H9 (cell line): ENCODE measurements around the gene IL11RA. TPM values are rescaled to one million over a fixed set of nuclear protein-coding genes. Genes with fewer than 3 reads are reported as not detected.
A peak's percentile ranks its signal among the peaks of the same experiment; 100 is the strongest.

Source experiments
- DNase-seq: peaks from one replicate; pipeline ENCODE4 v3.0.0-alpha.2; 2017
- H2AFZ ChIP-seq: one replicate; pipeline ENCODE4 v1.6.1; 2013; ENCODE audit warnings: mild to moderate bottlenecking, low read length, control low read depth, moderate library complexity
- H2AK5ac ChIP-seq: 2 replicates; pipeline ENCODE4 v1.6.1; 2013; ENCODE audit warnings: low read length, control low read depth, mixed read lengths; ENCODE audit not compliant: insufficient read length
- H2BK120ac ChIP-seq: one replicate; pipeline ENCODE4 v1.6.1; 2013; ENCODE audit warnings: low read depth, mild to moderate bottlenecking, low read length, control low read depth, inconsistent platforms; ENCODE audit not compliant: poor library complexity, severe bottlenecking
- H2BK12ac ChIP-seq: 2 replicates; pipeline ENCODE4 v1.6.1; 2013; ENCODE audit warnings: low read length, control low read depth, mixed read lengths, low read depth; ENCODE audit not compliant: insufficient read length
- H2BK15ac ChIP-seq: 2 replicates; pipeline ENCODE4 v1.6.1; 2013; ENCODE audit warnings: low read depth, low read length, control low read depth
- H2BK20ac ChIP-seq: one replicate; pipeline ENCODE4 v1.6.1; 2013; ENCODE audit warnings: low read depth, mild to moderate bottlenecking, low read length, control low read depth, inconsistent platforms; ENCODE audit not compliant: poor library complexity, severe bottlenecking
- H2BK5ac ChIP-seq: 2 replicates; pipeline ENCODE4 v1.6.1; 2013; ENCODE audit warnings: low read length, control low read depth, mixed read lengths; ENCODE audit not compliant: insufficient read length
- H3K14ac ChIP-seq: 2 replicates; pipeline ENCODE4 v1.6.1; 2013; ENCODE audit warnings: low read length, control low read depth; ENCODE audit not compliant: insufficient read depth
- H3K18ac ChIP-seq: 2 replicates; pipeline ENCODE4 v1.6.1; 2013; ENCODE audit warnings: low read depth, mild to moderate bottlenecking, mixed read lengths, low read length, control low read depth; ENCODE audit not compliant: insufficient read length
- H3K23ac ChIP-seq: 2 replicates; pipeline ENCODE4 v1.6.1; 2013; ENCODE audit warnings: low read length, control low read depth, mixed read lengths, low read depth; ENCODE audit not compliant: insufficient read length
- H3K23me2 ChIP-seq: 2 replicates; pipeline ENCODE4 v1.6.1; 2013; ENCODE audit warnings: low read depth, mild to moderate bottlenecking, mixed read lengths, low read length, control low read depth; ENCODE audit not compliant: insufficient read length, poor library complexity, severe bottlenecking
- H3K27ac ChIP-seq: 2 replicates; pipeline ENCODE4 v1.5.1; 2013; ENCODE audit warnings: low read length, control low read depth, mixed read lengths, low read depth; ENCODE audit not compliant: insufficient read length
- H3K27me3 ChIP-seq: 2 replicates; pipeline ENCODE4 v1.6.1; 2013; ENCODE audit warnings: low read length, control low read depth, inconsistent platforms; ENCODE audit not compliant: insufficient read depth
- H3K4ac ChIP-seq: 2 replicates; pipeline ENCODE4 v1.6.1; 2013; ENCODE audit warnings: low read depth, mild to moderate bottlenecking, control low read depth, inconsistent platforms, low read length, moderate library complexity
- H3K4me1 ChIP-seq: 2 replicates; pipeline ENCODE4 v1.6.1; 2013; ENCODE audit warnings: low read length, control low read depth, inconsistent platforms; ENCODE audit not compliant: insufficient read depth
- H3K4me2 ChIP-seq: 2 replicates; pipeline ENCODE4 v1.6.1; 2013; ENCODE audit warnings: low read length, control low read depth, mixed read lengths; ENCODE audit not compliant: insufficient read length, insufficient read depth
- H3K56ac ChIP-seq: 2 replicates; pipeline ENCODE4 v1.6.1; 2013; ENCODE audit warnings: low read depth, mild to moderate bottlenecking, mixed read lengths, low read length, control low read depth; ENCODE audit not compliant: insufficient read length
- H3K79me1 ChIP-seq: 2 replicates; pipeline ENCODE4 v1.6.1; 2013; ENCODE audit warnings: low read depth, mild to moderate bottlenecking, moderate library complexity, low read length, control low read depth, inconsistent platforms; ENCODE audit not compliant: insufficient read depth, poor library complexity, severe bottlenecking
- H3K79me2 ChIP-seq: 2 replicates; pipeline ENCODE4 v1.6.1; 2013; ENCODE audit warnings: low read length, control low read depth, inconsistent platforms; ENCODE audit not compliant: insufficient read depth
- H3K9ac ChIP-seq: 2 replicates; pipeline ENCODE4 v1.6.1; 2013; ENCODE audit warnings: low read length, control low read depth, mixed read lengths; ENCODE audit not compliant: insufficient read length; ENCODE audit errors: extremely low read depth
- H3K9me3 ChIP-seq: one replicate; pipeline ENCODE4 v1.6.1; 2013; ENCODE audit warnings: low read depth, low read length, inconsistent platforms; ENCODE audit not compliant: control insufficient read depth
- H3T11ph ChIP-seq: one replicate; pipeline ENCODE4 v1.6.1; 2013; ENCODE audit warnings: mild to moderate bottlenecking, low read length, control low read depth, inconsistent platforms
- H4K20me1 ChIP-seq: one replicate; pipeline ENCODE4 v1.6.1; 2013; ENCODE audit not compliant: control insufficient read depth, insufficient read length, insufficient read depth
- H4K5ac ChIP-seq: 2 replicates; pipeline ENCODE4 v1.6.1; 2013; ENCODE audit warnings: low read depth, mild to moderate bottlenecking, mixed read lengths, low read length, control low read depth; ENCODE audit not compliant: insufficient read length
- H4K8ac ChIP-seq: replicated peaks from 2 replicates; pipeline ENCODE4 v1.6.1; 2013; ENCODE audit warnings: low read length, control low read depth, mixed read lengths, low read depth; ENCODE audit not compliant: insufficient read length
- H4K91ac ChIP-seq: 2 replicates; pipeline ENCODE4 v1.6.1; 2013; ENCODE audit warnings: low read depth, mild to moderate bottlenecking, moderate library complexity, mixed read lengths, low read length, control low read depth; ENCODE audit not compliant: insufficient read length
- H3K27ac Mint-ChIP-seq, 3 experiments: 2 replicates in 2 of 3; 3 replicates in 1 of 3; pipeline ENCODE4 v1.8.0; 2020 to 2021; ENCODE audit warnings: mixed read lengths in 3 of 3, mild to moderate bottlenecking in 1 of 3, moderate library complexity in 1 of 3
- H3K27me3 Mint-ChIP-seq: 2 replicates; pipeline ENCODE4 v1.8.0; 2021; ENCODE audit warnings: low read depth, mild to moderate bottlenecking, moderate library complexity, mixed read lengths
- H3K36me3 Mint-ChIP-seq, 3 experiments: 2 replicates in 2 of 3; 3 replicates in 1 of 3; pipeline ENCODE4 v1.8.0; 2020 to 2021; ENCODE audit warnings: low read depth in 3 of 3, mixed read lengths in 3 of 3; ENCODE audit not compliant: insufficient read depth in 1 of 3
- H3K4me1 Mint-ChIP-seq, 2 experiments: 2 replicates each; pipeline ENCODE4 v1.8.0; 2020; ENCODE audit warnings: mixed read lengths in 2 of 2
- H3K4me3 Mint-ChIP-seq, 2 experiments: 2 replicates in 1 of 2; 3 replicates in 1 of 2; pipeline ENCODE4 v1.8.0; 2020 to 2021; ENCODE audit warnings: mild to moderate bottlenecking in 2 of 2, mixed read lengths in 2 of 2, moderate library complexity in 1 of 2
- H3K9me3 Mint-ChIP-seq, 2 experiments: 2 replicates in 1 of 2; 3 replicates in 1 of 2; pipeline ENCODE4 v1.8.0; 2020; ENCODE audit warnings: mild to moderate bottlenecking in 2 of 2, mixed read lengths in 2 of 2, moderate library complexity in 1 of 2
- WGBS: extraction: QIAGEN DNeasy Blood & Tissue Kit; methylation state at CpG from one replicate; pipeline ENCODE4 v1.1.7; 2013; ENCODE audit warnings: missing lambda C conversion rate, low lambda C conversion rate, mixed read lengths; ENCODE audit not compliant: insufficient read length; ENCODE audit errors: extremely low coverage; 5-methylcytosine and 5-hydroxymethylcytosine counted together
- total RNA-seq: library from RNA; stranded (reverse); gene quantifications from 2 replicates; pipeline ENCODE4 v1.2.1, GENCODE V29; 2021
- TF ChIP-seq, protein P1 (sequence below): fragments of 200-600 bp; sonication (generic); conservative IDR thresholded peaks from 3 replicates; pipeline ENCODE4 v1.8.0; 2021; ENCODE audit warnings: antibody characterized with exemption, mild to moderate bottlenecking

IL11RA gene
- total RNA-seq, 1 experiment from 2014 or later, result 8.7 TPM

DNA sequence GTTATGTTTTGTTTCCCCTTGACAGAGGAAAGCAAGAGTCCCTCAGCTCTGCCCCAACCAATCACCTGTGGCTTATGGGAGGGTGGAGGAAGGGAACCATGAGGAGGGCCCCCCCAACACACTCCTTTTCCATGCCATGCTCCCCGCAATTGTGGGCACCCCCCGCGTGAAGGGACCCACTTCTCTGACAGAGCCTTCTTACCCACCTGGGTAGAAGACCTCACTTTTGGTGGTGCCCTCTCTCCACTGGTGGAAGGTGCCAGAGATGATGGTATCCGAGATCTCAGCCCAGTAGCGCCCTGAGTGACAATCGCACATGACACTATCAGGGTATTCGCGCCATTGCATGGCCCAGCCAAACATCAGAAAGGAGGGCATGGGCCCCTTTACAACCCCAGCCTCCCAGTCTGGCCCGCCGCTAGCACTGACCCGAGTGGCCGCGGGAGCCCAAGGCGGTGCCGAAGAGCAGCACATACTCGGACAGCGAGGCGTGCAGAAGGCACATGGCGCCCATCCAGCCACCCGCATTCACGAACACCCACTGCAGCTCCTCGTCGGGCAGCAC lies 15.1 kb upstream of the IL11RA start:
- peaks cover 2 to 15% (median 10%) of the 10 kb centered on the region in 3 experiments; a peak in 6 of 7 replicates for H3K36me3 Mint-ChIP-seq
- no peaks in the 10 kb centered on the region for H3K9me3 ChIP-seq
- H3K14ac ChIP-seq, result peak overlapping the region; percentile 85
- no peak overlapping the region for H4K91ac ChIP-seq
- no peak overlapping the region for H3K27ac ChIP-seq
- H3K23me2 ChIP-seq, result peaks cover 11% of the 10 kb centered on the region
- H4K5ac ChIP-seq, result no peak overlapping the region
- no peaks in the 10 kb centered on the region for H3K79me1 ChIP-seq
- no peak overlapping the region for H3K4ac ChIP-seq
- H3K27me3 Mint-ChIP-seq, result peaks cover 21% of the 10 kb centered on the region
- peak overlapping the region; percentile 75 for H3K4me2 ChIP-seq
- H3K9me3 Mint-ChIP-seq, result no peaks in the 10 kb centered on the region
- peaks cover 4% of the 10 kb centered on the region; the same call in 1 of the 2 replicates for H3K4me1 ChIP-seq
- peaks cover 17 to 27% of the 10 kb centered on the region in 2 experiments for H3K4me1 Mint-ChIP-seq
- no peak overlapping the region for H2BK12ac ChIP-seq
- H3K23ac ChIP-seq, result no peak overlapping the region
- H2BK20ac ChIP-seq, result no peak overlapping the region
- no peak overlapping the region for H3T11ph ChIP-seq
- DNase-seq, result no peak
- no peaks in the 10 kb centered on the region for H3K27me3 ChIP-seq
- TF ChIP-seq, protein P1, sequence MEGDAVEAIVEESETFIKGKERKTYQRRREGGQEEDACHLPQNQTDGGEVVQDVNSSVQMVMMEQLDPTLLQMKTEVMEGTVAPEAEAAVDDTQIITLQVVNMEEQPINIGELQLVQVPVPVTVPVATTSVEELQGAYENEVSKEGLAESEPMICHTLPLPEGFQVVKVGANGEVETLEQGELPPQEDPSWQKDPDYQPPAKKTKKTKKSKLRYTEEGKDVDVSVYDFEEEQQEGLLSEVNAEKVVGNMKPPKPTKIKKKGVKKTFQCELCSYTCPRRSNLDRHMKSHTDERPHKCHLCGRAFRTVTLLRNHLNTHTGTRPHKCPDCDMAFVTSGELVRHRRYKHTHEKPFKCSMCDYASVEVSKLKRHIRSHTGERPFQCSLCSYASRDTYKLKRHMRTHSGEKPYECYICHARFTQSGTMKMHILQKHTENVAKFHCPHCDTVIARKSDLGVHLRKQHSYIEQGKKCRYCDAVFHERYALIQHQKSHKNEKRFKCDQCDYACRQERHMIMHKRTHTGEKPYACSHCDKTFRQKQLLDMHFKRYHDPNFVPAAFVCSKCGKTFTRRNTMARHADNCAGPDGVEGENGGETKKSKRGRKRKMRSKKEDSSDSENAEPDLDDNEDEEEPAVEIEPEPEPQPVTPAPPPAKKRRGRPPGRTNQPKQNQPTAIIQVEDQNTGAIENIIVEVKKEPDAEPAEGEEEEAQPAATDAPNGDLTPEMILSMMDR, result no peak
- H2BK5ac ChIP-seq, result no peak overlapping the region
- peak overlapping the region; percentile 87 to 89 for H3K4me3 Mint-ChIP-seq
- no peak overlapping the region for H3K56ac ChIP-seq
- WGBS, result no CpG with 5 or more reads among the region's 23 CpGs
- no peak overlapping the region for H4K8ac ChIP-seq
- peak overlapping the region in 1 of 3 experiments; percentile 44; a peak in 1 of 7 replicates for H3K27ac Mint-ChIP-seq
- H4K20me1 ChIP-seq, result no peaks in the 10 kb centered on the region
- H3K18ac ChIP-seq, result peak overlapping the region; percentile 36
- H3K79me2 ChIP-seq, result no peaks in the 10 kb centered on the region; the same call in 1 of the 2 replicates
- peak overlapping the region; percentile 54 for H3K9ac ChIP-seq
- no peak overlapping the region for H2BK15ac ChIP-seq
- H2BK120ac ChIP-seq, result no peak overlapping the region
- H2AK5ac ChIP-seq, result no peak overlapping the region
- H2AFZ ChIP-seq, result no peak overlapping the region
